Ureter (tissue), 1 donor: ENCODE measurements around the gene SGO2. TPM values are rescaled to one million over a fixed set of nuclear protein-coding genes. Genes with fewer than 3 reads are reported as not detected.
"Not testable (repeated sequence)": the region's sequence is repeated elsewhere in the genome, so short reads cannot be mapped to it uniquely, and the experiment has no call there.

Source experiments
- DNase-seq: peaks from one replicate; pipeline ENCODE4 v3.0.0-alpha.2; 2020; ENCODE audit warnings: low spot score
- total RNA-seq: library from RNA; stranded (reverse); gene quantifications from one replicate; pipeline ENCODE4 v1.2.4, GENCODE V29; 2023
- donor health status: DM: yes; HTN: yes; CAD: no.

SGO2 gene
- total RNA-seq, 1 donor from 2014 or later, result 1.7 TPM

DNA sequence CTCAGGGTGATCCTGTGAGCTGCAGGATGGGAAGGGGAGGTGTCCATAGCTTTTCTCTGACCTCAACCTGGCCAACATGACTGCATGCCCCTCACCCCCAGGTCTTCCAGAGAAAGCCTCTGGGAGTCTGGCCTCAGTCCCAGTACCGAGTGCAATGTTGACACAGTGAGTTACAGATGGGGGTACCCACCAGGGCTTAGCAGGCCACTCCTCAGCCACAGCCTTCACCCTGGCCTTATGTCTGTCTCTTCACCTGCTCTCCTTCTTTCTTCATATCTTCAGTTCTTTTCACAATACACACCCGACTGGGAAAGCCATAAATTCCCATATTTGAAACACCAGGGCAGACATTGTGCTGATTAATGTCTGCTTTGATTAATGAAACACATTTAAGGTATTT lies 93.3 kb downstream of the SGO2 start:
- no peak for DNase-seq

DNA sequence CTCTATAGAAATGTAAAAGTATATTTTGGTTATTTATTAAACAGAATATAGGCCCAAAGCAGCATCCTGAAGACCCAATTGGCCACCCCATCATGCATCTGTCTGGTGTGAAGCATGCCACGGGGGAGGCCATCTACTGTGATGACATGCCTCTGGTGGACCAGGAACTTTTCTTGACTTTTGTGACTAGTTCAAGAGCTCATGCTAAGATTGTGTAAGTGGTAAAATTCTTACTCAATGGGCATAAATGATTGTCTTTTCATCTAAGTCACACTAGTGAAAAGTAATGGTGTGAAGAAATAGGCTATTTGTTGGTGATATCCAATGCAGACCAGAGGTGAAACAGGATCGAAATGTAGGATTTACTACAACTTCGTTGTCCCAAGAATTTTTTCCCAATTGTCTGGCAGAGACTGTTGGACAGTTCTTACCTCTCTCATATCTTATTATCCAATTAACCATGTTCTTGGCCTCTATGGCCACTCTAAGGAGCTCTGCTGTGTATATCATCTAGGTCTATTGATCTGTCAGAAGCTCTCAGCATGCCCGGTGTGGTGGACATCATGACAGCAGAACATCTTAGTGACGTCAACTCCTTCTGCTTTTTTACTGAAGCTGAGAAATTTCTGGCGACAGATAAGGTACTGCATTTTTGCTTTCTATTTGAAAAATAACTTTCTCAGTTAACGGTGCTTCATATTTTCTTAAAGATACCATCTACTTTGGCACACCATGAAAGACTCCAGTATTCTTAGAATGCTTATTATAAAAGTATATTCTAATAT lies 94.8 kb downstream of the SGO2 start:
- DNase-seq, result no peak

DNA sequence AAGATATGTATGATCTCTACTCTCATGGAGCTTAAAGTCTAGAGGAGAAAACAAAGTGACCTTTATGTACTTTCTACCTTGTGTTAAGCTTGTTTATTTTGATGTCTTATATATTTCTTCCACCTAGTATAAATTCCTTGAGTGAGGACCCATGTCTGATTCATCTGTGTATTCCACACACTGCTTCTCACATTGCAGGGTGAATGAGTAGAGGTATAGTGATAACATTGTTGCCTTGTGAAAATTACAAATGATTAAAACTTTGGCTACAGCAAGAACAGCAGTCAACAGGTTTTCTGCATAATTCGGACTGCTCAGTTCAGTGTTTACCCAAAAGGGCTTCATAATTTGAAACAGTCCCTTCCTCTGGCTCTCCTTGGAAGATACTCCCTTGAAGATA lies 96.1 kb downstream of the SGO2 start:
- DNase-seq, result no peak

DNA sequence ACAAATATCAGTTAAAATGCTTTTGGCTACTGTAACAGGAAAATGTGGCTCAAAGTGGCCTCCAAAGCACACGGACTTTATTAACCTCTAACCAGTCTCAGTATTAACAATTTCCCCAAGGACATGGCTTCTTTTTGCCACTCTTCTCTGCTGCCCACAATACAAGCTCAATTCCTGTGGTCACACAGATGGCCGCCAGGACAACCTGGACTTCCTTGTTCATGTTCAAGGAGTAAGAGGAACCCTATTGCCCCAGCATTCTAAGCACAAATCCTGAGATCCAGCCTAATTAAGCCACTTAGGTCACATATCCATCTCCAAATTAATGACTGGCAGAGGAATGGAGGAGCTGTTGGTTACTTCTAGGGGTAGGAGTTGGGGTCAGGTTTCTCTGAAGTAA lies 98.0 kb downstream of the SGO2 start:
- DNase-seq, result no peak

DNA sequence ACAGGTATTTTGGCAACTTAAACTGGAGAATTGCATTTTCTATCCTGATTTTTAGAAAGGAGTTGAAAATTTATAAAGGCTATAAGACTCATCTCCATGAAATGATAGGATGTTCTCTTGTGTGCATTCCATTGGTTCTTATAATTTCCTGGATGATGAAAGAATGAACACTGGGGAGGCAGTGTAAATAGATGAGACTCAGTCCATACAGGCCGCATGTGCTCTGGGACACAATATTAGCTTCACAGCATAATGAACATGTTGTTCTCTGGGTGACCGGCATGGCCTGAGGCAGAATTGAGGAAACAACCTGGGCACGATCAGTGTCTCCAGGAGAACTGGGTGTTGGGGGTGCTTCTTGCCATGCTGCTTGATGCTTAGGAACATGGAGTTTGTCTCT lies 98.7 kb downstream of the SGO2 start:
- DNase-seq, result no peak

DNA sequence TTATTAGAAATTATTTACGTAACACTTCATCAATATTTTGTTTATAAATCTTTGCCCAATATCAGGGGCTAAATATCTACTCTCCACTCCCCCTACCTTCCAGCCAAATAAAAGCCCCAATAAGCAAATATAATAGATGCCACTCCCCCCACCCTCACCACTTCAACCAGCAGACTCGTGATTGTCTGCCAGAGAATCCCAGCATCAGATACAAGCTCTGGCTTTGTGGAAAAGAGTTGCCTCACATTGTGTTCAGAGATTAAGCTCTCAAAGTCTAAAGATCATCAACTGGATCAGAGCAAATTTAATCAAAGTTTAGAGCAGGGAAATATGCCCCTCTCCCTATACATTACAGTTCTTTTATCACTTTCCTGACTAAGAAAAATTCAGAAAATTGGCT lies 99.3 kb downstream of the SGO2 start:
- no peak for DNase-seq

- DNase-seq, result no peak
These were observed 100.0 kb downstream of the SGO2 start for GRCh38 chr2:200625958-200626363.

- no peak for DNase-seq
These were observed 101.2 kb downstream of the SGO2 start for GRCh38 chr2:200627110-200627770.

DNA sequence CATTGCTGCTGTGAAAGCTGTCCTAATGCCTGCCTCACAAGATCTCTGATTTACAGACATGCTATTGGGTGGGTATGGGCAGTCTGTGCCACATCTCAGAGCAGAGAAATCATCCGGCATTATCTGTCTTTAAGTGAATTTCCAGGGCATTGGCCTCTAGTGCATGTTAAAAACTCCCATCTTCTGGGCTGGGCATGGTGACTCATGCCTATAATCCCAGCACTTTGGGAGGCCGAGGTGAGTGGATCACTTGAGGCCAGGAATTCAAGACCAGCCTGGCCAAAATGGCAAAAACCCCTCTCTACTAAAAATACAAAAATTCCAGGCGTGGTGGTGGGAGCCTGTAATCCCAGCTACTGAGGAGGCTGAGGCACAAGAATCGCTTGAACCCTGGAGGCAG lies 102.5 kb downstream of the SGO2 start:
- DNase-seq, result not testable (repeated sequence)

- DNase-seq, result no peak
These were observed 105.3 kb downstream of the SGO2 start for GRCh38 chr2:200631287-200631686.

Other genes starting within 250 kb of the SGO2 start
- gene SPATS2L, start 219.5 kb upstream of the SGO2 start, total RNA-seq, result 114 TPM
- 13.8 TPM for gene KCTD18, start 16.1 kb upstream of the SGO2 start, total RNA-seq
- gene AOX1, start 59.8 kb downstream of the SGO2 start, total RNA-seq, result 56.6 TPM